Measurements from ENCODE around the gene EML1. TPM values are rescaled to one million over a fixed set of nuclear protein-coding genes. Genes with fewer than 3 reads are reported as not detected.
A peak's percentile ranks its signal among the peaks of the same experiment; 100 is the strongest.

Gene EML1
- total RNA-seq, 2 experiments from 2014 or later: 0.91 to 1.2 TPM

DNA sequence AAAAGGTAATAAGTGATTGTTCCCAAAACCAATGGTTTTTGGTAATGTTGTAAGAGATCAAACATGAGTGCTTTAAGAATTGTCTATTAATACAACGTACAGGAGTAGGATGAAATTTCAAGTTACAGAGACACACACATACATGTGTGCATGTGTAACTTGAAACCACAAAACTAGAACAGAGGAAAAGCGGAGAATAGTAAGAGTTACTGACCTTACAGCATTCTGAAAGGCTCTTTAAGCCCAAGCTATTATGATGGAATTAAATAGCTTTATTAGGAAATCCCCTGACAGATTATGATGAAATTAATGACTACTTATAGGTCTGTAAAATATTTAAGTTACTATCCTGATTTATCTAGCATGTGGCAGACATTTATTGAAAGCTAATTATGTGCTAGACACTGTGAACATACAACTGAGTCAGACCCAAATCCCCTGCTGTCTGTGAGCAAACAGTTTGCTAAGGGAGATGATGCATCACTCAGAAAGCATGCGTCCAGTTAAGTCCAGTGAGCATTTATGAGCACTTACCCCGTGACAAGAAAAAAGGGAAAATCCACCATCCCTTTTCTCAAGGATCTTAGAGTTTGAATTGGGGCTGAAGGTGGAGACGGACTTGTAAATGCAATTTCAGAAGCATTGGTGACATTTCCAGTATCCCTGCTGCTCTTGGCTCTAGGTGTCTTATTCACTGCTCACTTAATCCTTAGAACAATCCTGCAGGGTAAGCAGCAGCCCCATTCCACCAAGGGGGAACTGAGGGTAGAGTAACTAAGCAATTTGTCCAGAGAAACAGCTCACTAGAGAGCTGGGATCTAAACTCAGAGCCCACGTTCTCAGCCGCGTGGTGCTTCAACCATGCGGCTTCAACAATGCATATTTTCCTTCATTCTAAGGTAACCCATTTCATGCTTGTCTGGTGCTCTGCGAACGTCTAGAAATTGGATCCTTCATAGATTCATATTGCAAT, 117.4 kb downstream of the EML1 start:
- CTCF ChIA-PET: interaction anchor here (0.5 to 1.3 kb wide), 2 partner anchors 12 to 36 kb away, joined by 3 read pairs; no protein-coding TSS in a partner anchor
- H3K4me3 Mint-ChIP-seq: no peak overlapping the region
- no peaks in the 10 kb centered on the region for H3K36me3 Mint-ChIP-seq (ENCODE audit: low read depth)
- intact Hi-C loops (cut with micrococcal nuclease): no loop called here
- H3K9me3 Mint-ChIP-seq: no peaks in the 10 kb centered on the region
- H3K27ac Mint-ChIP-seq: no peak overlapping the region
- no peak for DNase-seq
- H3K4me1 Mint-ChIP-seq (ENCODE audit: low read depth): no peaks in the 10 kb centered on the region
- peaks cover 3% of the 10 kb centered on the region for H3K27me3 Mint-ChIP-seq (ENCODE audit: low read depth)

DNA sequence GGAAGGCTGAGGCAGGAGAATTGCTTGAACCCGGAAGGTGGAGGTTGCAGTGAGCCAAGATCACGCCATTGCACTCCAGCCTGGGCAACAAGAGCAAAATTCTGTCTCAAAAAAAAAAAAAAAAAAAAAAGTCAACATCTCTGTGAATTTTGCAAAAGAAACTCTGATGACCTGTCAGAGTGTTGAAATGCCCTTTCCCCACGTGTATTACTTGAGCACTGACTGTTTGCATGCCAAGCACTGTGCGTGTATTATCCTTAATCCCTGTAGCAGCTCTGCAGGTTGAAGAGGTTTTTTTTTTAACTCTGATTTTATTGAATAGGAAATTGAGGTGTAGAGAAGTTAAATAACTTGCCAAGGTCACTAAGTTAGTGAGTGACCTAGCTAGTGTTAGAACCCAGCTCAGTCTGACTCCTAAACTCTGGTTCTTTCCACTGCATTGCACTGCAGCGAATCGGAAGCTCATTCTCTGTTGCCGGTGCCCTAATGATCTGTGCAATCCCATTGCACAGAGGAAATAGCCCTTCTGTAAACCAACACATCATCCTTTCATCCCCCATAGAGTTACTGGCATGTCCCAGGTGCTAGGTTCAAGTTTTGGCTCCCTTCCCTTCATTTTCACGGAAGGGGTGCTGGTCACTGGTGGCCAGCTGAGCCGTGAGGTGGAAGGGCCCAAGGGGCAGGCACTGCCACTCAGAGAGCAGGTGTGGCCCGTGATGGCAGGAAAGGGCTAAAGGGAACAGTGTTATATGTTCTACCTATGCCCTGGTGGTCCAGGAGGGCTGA, 122.3 kb downstream of the EML1 start:
- intact Hi-C loops (cut with micrococcal nuclease): no loop called here

DNA sequence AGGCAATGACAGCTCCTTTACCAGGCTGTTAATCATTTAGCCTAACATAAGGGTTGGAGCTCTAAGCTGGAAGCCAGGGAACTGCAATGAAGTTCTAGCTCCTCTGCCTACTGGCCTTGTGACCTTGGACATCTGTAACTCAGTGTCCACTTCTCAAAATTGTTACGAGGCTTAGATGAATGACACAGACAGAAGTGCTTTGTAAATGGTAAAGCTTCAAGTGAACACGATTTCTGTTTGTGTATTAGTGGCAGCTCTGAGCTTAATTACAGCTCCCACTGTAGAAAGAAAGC, 122.8 kb downstream of the EML1 start:
- CTCF ChIA-PET: no interaction called here
- no peaks in the 10 kb centered on the region for H3K36me3 Mint-ChIP-seq (ENCODE audit: low read depth)
- intact Hi-C loops (cut with micrococcal nuclease): no loop called here
- H3K9me3 Mint-ChIP-seq: no peaks in the 10 kb centered on the region
- H3K27ac Mint-ChIP-seq: no peak overlapping the region
- DNase-seq: no peak
- H3K27me3 Mint-ChIP-seq (ENCODE audit: low read depth): peaks cover 3% of the 10 kb centered on the region
- no peaks in the 10 kb centered on the region for H3K4me1 Mint-ChIP-seq (ENCODE audit: low read depth)
- H3K4me3 Mint-ChIP-seq: no peak overlapping the region

More for the DNA sequence above, 122.3 kb downstream of the EML1 start:
- Mint-ChIP-seq H3K36me3 (ENCODE audit: low read depth) (no peaks in the 10 kb centered on the region), H3K4me3 (no peak overlapping the region), H3K27me3 (ENCODE audit: low read depth) (peaks cover 3% of the 10 kb centered on the region), H3K9me3 (no peaks in the 10 kb centered on the region), H3K27ac (no peak overlapping the region), H3K4me1 (ENCODE audit: low read depth) (no peaks in the 10 kb centered on the region)
- DNase-seq: no peak
- CTCF ChIA-PET: interaction anchor here (0.9 kb wide), 1 partner anchor 32 kb away, joined by 3 read pairs; no protein-coding TSS in a partner anchor

- intact Hi-C loops (cut with micrococcal nuclease): no loop called here
- Mint-ChIP-seq H3K36me3 (ENCODE audit: low read depth) (no peaks in the 10 kb centered on the region), H3K27me3 (ENCODE audit: low read depth) (peaks cover 3% of the 10 kb centered on the region), H3K4me3 (no peak overlapping the region), H3K4me1 (ENCODE audit: low read depth) (no peaks in the 10 kb centered on the region), H3K9me3 (no peaks in the 10 kb centered on the region), H3K27ac (no peak overlapping the region)
- DNase-seq: no peak
- CTCF ChIA-PET: interaction anchor here (0.6 to 0.9 kb wide), 2 partner anchors 20 to 28 kb away, joined by 3 read pairs; no protein-coding TSS in a partner anchor
Measured at GRCh38 chr14:99918781-99919180, 125.6 kb downstream of the EML1 start.

GRCh38 chr14:99921425-99921824, 128.2 kb downstream of the EML1 start:
- intact Hi-C loops (cut with micrococcal nuclease): no loop called here
- no peaks in the 10 kb centered on the region for H3K9me3 Mint-ChIP-seq
- CTCF ChIA-PET: interaction anchor here (1.4 kb wide), 1 partner anchor 23 kb away, joined by 3 read pairs; no protein-coding TSS in a partner anchor
- no peak overlapping the region for H3K4me3 Mint-ChIP-seq
- no peak for DNase-seq
- H3K4me1 Mint-ChIP-seq (ENCODE audit: low read depth): no peaks in the 10 kb centered on the region
- H3K27ac Mint-ChIP-seq: no peak overlapping the region
- no peaks in the 10 kb centered on the region for H3K27me3 Mint-ChIP-seq (ENCODE audit: low read depth)
- H3K36me3 Mint-ChIP-seq (ENCODE audit: low read depth): no peaks in the 10 kb centered on the region

GRCh38 chr14:99924379-99924778, 131.2 kb downstream of the EML1 start:
- DNase-seq: no peak
- no peak overlapping the region for H3K27ac Mint-ChIP-seq
- H3K9me3 Mint-ChIP-seq: peaks cover 2% of the 10 kb centered on the region
- H3K4me1 Mint-ChIP-seq (ENCODE audit: low read depth): peaks cover under 1% of the 10 kb centered on the region
- intact Hi-C loops (cut with micrococcal nuclease): no loop called here
- CTCF ChIA-PET: no interaction called here
- peaks cover 2% of the 10 kb centered on the region for H3K36me3 Mint-ChIP-seq (ENCODE audit: low read depth)
- no peak overlapping the region for H3K4me3 Mint-ChIP-seq
- no peaks in the 10 kb centered on the region for H3K27me3 Mint-ChIP-seq (ENCODE audit: low read depth)

- intact Hi-C loops (cut with micrococcal nuclease): no loop called here
- Mint-ChIP-seq H3K27me3 (ENCODE audit: low read depth) (peaks cover 3% of the 10 kb centered on the region), H3K4me3 (no peak overlapping the region), H3K36me3 (ENCODE audit: low read depth) (peaks cover 2% of the 10 kb centered on the region), H3K27ac (no peak overlapping the region), H3K9me3 (peaks cover 2% of the 10 kb centered on the region), H3K4me1 (ENCODE audit: low read depth) (peaks cover 3% of the 10 kb centered on the region)
- CTCF ChIA-PET: interaction anchor here (0.6 kb wide), 1 partner anchor 27 kb away, joined by 4 read pairs; no protein-coding TSS in a partner anchor
- DNase-seq: no peak
Measured at GRCh38 chr14:99925471-99925870, 132.3 kb downstream of the EML1 start.

DNA sequence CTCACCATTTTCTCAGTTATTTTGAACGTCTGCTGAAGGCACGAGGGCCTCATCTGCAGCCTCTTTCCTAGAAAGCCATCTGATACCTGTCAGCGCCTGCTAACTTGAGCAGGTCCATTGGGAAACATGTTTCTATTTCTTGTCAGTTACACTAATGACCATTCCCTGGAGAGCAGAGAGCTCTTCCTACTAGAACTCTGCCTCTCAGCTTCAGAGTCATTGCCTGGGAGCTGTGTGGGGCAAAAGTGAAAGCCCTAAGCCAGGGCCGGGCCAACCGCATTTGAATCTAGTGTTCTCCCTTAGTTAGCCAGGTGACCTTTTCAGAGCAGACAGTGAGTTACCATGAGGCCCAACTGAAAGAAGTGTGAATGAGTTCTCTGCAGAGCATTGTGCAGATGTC, 135.8 kb downstream of the EML1 start:
- DNase-seq: no peak
- Mint-ChIP-seq H3K27ac (no peak overlapping the region), H3K36me3 (ENCODE audit: low read depth) (peaks cover 2% of the 10 kb centered on the region), H3K9me3 (peaks cover 2% of the 10 kb centered on the region), H3K27me3 (ENCODE audit: low read depth) (peaks cover 3% of the 10 kb centered on the region), H3K4me1 (ENCODE audit: low read depth) (peaks cover 8% of the 10 kb centered on the region), H3K4me3 (no peak overlapping the region)
- CTCF ChIA-PET: no interaction called here
- intact Hi-C loops (cut with micrococcal nuclease): no loop called here

DNA sequence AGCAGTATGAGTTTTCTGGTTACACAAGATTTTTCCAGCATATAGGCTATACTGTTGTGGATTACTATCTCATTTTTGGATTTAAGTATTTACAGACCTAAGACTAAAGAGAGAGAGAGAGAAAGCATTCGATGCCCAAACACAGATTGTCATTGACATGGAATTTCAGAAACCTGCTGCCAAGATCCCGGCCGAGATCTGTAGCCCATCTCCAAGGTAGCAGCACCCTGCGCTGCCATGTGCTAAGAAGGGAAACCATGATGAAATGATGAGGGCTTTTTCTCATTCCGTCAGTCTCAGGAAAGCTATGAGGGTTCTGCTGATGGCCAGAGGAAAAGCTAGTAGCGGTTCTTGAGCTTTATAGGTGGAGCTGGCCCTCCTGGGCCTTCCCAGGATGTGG, 136.4 kb downstream of the EML1 start:
- DNase-seq: no peak

GRCh38 chr14:99930420-99931274, 137.4 kb downstream of the EML1 start:
- intact Hi-C loops (cut with micrococcal nuclease): loop anchor here (1.0 to 2.0 kb wide), 2 partner anchors 17 to 136 kb away; no protein-coding TSS in a partner anchor
- H3K27ac Mint-ChIP-seq: peak overlapping the region; percentile 53
- peak; percentile 86 for DNase-seq

More for the DNA sequence above, 136.4 kb downstream of the EML1 start:
- H3K27me3 Mint-ChIP-seq (ENCODE audit: low read depth): peaks cover 3% of the 10 kb centered on the region
- peaks cover 2% of the 10 kb centered on the region for H3K36me3 Mint-ChIP-seq (ENCODE audit: low read depth)
- peaks cover 2% of the 10 kb centered on the region for H3K9me3 Mint-ChIP-seq
- H3K27ac Mint-ChIP-seq: no peak overlapping the region
- no peak overlapping the region for H3K4me3 Mint-ChIP-seq
- CTCF ChIA-PET: interaction anchor here (0.8 kb wide), 1 partner anchor 17 kb away, joined by 4 read pairs; no protein-coding TSS in a partner anchor
- H3K4me1 Mint-ChIP-seq (ENCODE audit: low read depth): peaks cover 8% of the 10 kb centered on the region
- intact Hi-C loops (cut with micrococcal nuclease): no loop called here

DNA sequence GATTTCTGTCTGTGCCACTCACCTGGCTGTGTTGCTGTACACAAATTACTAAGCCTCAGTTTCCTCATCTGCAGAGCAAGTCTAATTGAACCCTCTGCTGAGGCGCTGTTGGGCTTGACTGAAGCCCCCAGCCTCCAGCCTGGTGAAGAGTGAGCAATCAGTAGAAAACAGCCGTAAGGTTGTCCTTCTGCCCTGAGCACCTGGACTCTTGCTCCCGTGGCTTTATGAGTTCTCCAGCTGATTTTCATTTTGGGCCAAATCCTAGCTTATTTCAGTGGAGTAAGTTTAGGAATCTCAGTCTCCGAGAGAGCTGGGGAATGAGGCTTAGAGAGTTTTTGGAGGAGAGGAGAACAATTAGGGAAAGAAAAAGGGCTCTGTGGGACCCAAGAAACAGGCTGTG, 138.1 kb downstream of the EML1 start:
- intact Hi-C loops (cut with micrococcal nuclease): loop anchor here (2.0 kb wide), 1 partner anchor 135 kb away; no protein-coding TSS in a partner anchor
- no peak overlapping the region for H3K4me3 Mint-ChIP-seq
- H3K27ac Mint-ChIP-seq: no peak overlapping the region
- CTCF ChIA-PET: interaction anchor here (1.7 kb wide), 1 partner anchor 16 kb away, joined by 5 read pairs; no protein-coding TSS in a partner anchor
- H3K4me1 Mint-ChIP-seq (ENCODE audit: low read depth): peaks cover 8% of the 10 kb centered on the region
- H3K27me3 Mint-ChIP-seq (ENCODE audit: low read depth): peaks cover 3% of the 10 kb centered on the region
- H3K36me3 Mint-ChIP-seq (ENCODE audit: low read depth): peaks cover 2% of the 10 kb centered on the region
- H3K9me3 Mint-ChIP-seq: peaks cover 2% of the 10 kb centered on the region
- DNase-seq: no peak

More at GRCh38 chr14:99930420-99931274, 137.4 kb downstream of the EML1 start:
- CTCF ChIA-PET: interaction anchor here (0.7 to 1.7 kb wide), 3 partner anchors 16 to 131 kb away, joined by 3 to 5 read pairs (median 4); no protein-coding TSS in a partner anchor
- Mint-ChIP-seq H3K4me1 (ENCODE audit: low read depth) (peaks cover 8% of the 10 kb centered on the region), H3K36me3 (ENCODE audit: low read depth) (peaks cover 2% of the 10 kb centered on the region), H3K9me3 (peaks cover 2% of the 10 kb centered on the region), H3K27me3 (ENCODE audit: low read depth) (peaks cover 3% of the 10 kb centered on the region), H3K4me3 (no peak overlapping the region)

All from activated naive CD4-positive, alpha-beta T cell treated with anti-CD3 and anti-CD28 coated beads for 36 hours (primary cell).